ENCODE data around the gene FMN1.

DNA sequence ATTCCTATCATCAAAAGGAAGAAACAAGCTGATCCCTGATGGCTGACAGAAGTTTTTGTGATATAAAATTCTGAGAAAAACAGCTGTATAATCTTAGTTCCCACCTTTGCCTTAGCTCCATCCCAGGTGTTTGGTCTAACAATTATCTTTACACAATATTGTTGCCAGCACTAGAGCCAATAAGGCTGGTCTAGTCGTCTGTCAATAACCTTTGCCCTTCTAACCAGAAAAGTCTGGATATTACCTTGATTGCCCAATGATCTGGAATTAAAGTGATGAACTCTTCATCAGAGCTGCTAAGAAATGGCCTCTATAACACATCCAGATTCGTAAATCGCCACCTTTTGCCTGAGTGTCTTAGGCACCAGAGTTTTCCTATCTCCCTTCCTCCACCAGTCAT lies 98.4 kb downstream of the FMN1 start:
- TF ChIP-seq, protein P1, sequence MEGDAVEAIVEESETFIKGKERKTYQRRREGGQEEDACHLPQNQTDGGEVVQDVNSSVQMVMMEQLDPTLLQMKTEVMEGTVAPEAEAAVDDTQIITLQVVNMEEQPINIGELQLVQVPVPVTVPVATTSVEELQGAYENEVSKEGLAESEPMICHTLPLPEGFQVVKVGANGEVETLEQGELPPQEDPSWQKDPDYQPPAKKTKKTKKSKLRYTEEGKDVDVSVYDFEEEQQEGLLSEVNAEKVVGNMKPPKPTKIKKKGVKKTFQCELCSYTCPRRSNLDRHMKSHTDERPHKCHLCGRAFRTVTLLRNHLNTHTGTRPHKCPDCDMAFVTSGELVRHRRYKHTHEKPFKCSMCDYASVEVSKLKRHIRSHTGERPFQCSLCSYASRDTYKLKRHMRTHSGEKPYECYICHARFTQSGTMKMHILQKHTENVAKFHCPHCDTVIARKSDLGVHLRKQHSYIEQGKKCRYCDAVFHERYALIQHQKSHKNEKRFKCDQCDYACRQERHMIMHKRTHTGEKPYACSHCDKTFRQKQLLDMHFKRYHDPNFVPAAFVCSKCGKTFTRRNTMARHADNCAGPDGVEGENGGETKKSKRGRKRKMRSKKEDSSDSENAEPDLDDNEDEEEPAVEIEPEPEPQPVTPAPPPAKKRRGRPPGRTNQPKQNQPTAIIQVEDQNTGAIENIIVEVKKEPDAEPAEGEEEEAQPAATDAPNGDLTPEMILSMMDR (IDR thresholded peaks at IDR 0.05 in 2 of 3, conservative IDR thresholded peaks at IDR 0.05 in 1 of 3; ENCODE audit: control insufficient read depth in 2 of 3, extremely low read depth in 1 of 3, insufficient read depth in 1 of 3, low read depth in 3 of 3, low read length in 3 of 3), result no peak
- TF ChIP-seq MYB (IDR thresholded peaks at IDR 0.05; ENCODE audit: borderline replicate concordance, low read depth, low read length), result no peak
- no peak for TF ChIP-seq EP300 (IDR thresholded peaks at IDR 0.05; ENCODE audit: borderline replicate concordance in 1 of 2, control insufficient read depth in 1 of 2, low read depth in 2 of 2, low read length in 2 of 2)
- TF ChIP-seq RAD21 (IDR thresholded peaks at IDR 0.05; ENCODE audit: insufficient read depth, low read depth, low read length), result no peak
- TF ChIP-seq, protein P2, sequence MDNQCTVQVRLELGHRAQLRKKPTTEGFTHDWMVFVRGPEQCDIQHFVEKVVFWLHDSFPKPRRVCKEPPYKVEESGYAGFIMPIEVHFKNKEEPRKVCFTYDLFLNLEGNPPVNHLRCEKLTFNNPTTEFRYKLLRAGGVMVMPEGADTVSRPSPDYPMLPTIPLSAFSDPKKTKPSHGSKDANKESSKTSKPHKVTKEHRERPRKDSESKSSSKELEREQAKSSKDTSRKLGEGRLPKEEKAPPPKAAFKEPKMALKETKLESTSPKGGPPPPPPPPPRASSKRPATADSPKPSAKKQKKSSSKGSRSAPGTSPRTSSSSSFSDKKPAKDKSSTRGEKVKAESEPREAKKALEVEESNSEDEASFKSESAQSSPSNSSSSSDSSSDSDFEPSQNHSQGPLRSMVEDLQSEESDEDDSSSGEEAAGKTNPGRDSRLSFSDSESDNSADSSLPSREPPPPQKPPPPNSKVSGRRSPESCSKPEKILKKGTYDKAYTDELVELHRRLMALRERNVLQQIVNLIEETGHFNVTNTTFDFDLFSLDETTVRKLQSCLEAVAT (IDR thresholded peaks at IDR 0.05), result no peak
- TF ChIP-seq POLR2AphosphoS5 (IDR thresholded peaks at IDR 0.05; ENCODE audit: low read length), result no peak
- no peak for TF ChIP-seq EZH2 (IDR thresholded peaks at IDR 0.05; ENCODE audit: borderline replicate concordance, control insufficient read depth, low read depth, low read length)

All from GM12878 (cell line).